Measurements from ENCODE around the gene TMEM154. TPM values are rescaled to one million over a fixed set of nuclear protein-coding genes. Genes with fewer than 3 reads are reported as not detected.

The TMEM154 gene
- total and polyA plus RNA-seq, 12 donors: 0.10 to 3.6 (median 0.33) TPM; not detected in 1

- no peak overlapping the region for H3K27ac ChIP-seq
- intact Hi-C loops (cut with DNase I): no loop called here
- DNase-seq: no peak
- H3K36me3 ChIP-seq (replicated peaks in 1 of 2): no peaks in the 10 kb centered on the region
- H3K4me3 ChIP-seq: no peak overlapping the region
- no peaks in the 10 kb centered on the region for H3K4me1 ChIP-seq (replicated peaks in 1 of 2)
- no peaks in the 10 kb centered on the region for H3K27me3 ChIP-seq
- H3K9me3 ChIP-seq (replicated peaks in 1 of 3): no peaks in the 10 kb centered on the region
- TF ChIP-seq POLR2A (IDR thresholded peaks at IDR 0.05) (no peak), CTCF (IDR thresholded peaks at IDR 0.05) (no peak)
- WGBS, 4 donors: 72 to 82% (median 79%) methylated on average over 2 of the region's 2 CpGs
Observed at GRCh38 chr4:152677117-152677516, 2.7 kb downstream of the TMEM154 start.

GRCh38 chr4:152676052-152676854 is 3.5 kb downstream of the TMEM154 start:
- DNase-seq: no peak
- no peaks in the 10 kb centered on the region for H3K4me1 ChIP-seq (replicated peaks in 1 of 2)
- 65 to 74% (median 68%) methylated on average over 3 of the region's 3 CpGs for WGBS, 4 donors
- intact Hi-C loops (cut with DNase I): no loop called here
- H3K36me3 ChIP-seq (replicated peaks in 1 of 2): no peaks in the 10 kb centered on the region
- H3K27me3 ChIP-seq: no peaks in the 10 kb centered on the region
- TF ChIP-seq POLR2A (IDR thresholded peaks at IDR 0.05) (no peak), CTCF (IDR thresholded peaks at IDR 0.05) (no peak)
- H3K4me3 ChIP-seq: no peak overlapping the region
- no peak overlapping the region for H3K27ac ChIP-seq
- H3K9me3 ChIP-seq (replicated peaks in 1 of 3): no peaks in the 10 kb centered on the region

GRCh38 chr4:152674359-152674758 is 5.4 kb downstream of the TMEM154 start:
- H3K27ac ChIP-seq: no peak overlapping the region
- no peak overlapping the region for H3K4me3 ChIP-seq
- no peaks in the 10 kb centered on the region for H3K4me1 ChIP-seq (replicated peaks in 1 of 2)
- 70 to 90% (median 77%) methylated on average over 3 of the region's 3 CpGs for WGBS, 4 donors
- no peak for DNase-seq
- intact Hi-C loops (cut with DNase I): no loop called here
- TF ChIP-seq CTCF (IDR thresholded peaks at IDR 0.05) (no peak), POLR2A (IDR thresholded peaks at IDR 0.05) (no peak)
- no peaks in the 10 kb centered on the region for H3K36me3 ChIP-seq (replicated peaks in 1 of 2)
- H3K27me3 ChIP-seq: no peaks in the 10 kb centered on the region
- H3K9me3 ChIP-seq (replicated peaks in 1 of 3): no peaks in the 10 kb centered on the region

- Histone ChIP-seq H3K9me3 (replicated peaks in 1 of 3) (no peaks in the 10 kb centered on the region), H3K4me3 (no peak overlapping the region), H3K4me1 (replicated peaks in 1 of 2) (no peaks in the 10 kb centered on the region), H3K27ac (no peak overlapping the region), H3K27me3 (no peaks in the 10 kb centered on the region), H3K36me3 (replicated peaks in 1 of 2) (no peaks in the 10 kb centered on the region)
- TF ChIP-seq POLR2A (IDR thresholded peaks at IDR 0.05) (no peak), CTCF (IDR thresholded peaks at IDR 0.05) (no peak)
- WGBS, 4 donors: 83 to 89% (median 86%) methylated on average over 4 of the region's 4 CpGs
- intact Hi-C loops (cut with DNase I): no loop called here
- DNase-seq: no peak
Observed at GRCh38 chr4:152673489-152673888, 6.3 kb downstream of the TMEM154 start.
